OCI-M1 (cell line): ENCODE data around the gene CLASP1.

Experiments
- DNase-seq: peaks from one replicate; lab custom pipeline; 2025; lab: John Stamatoyannopoulos, UW

CLASP1 gene

GRCh38 chr2:121368836-121369235, 280.4 kb downstream of the CLASP1 start:
- DNase-seq: no peak

GRCh38 chr2:121368155-121368554, 281.1 kb downstream of the CLASP1 start:
- no peak for DNase-seq

- DNase-seq: no peak
Measured at GRCh38 chr2:121367246-121367900, 281.9 kb downstream of the CLASP1 start.

GRCh38 chr2:121366040-121366439, 283.2 kb downstream of the CLASP1 start:
- no peak for DNase-seq

GRCh38 chr2:121365061-121365460, 284.2 kb downstream of the CLASP1 start:
- no peak for DNase-seq

- DNase-seq: no peak
Measured at GRCh38 chr2:121363632-121364420, 285.4 kb downstream of the CLASP1 start.

GRCh38 chr2:121362774-121363173, 286.5 kb downstream of the CLASP1 start:
- DNase-seq: no peak

GRCh38 chr2:121362226-121362625, 287.0 kb downstream of the CLASP1 start:
- no peak for DNase-seq

GRCh38 chr2:121360566-121361300, 288.5 kb downstream of the CLASP1 start:
- DNase-seq: no peak

GRCh38 chr2:121359716-121360565, 289.3 kb downstream of the CLASP1 start:
- no peak for DNase-seq

- DNase-seq: no peak
Measured at GRCh38 chr2:121359170-121359569, 290.1 kb downstream of the CLASP1 start.

- no peak for DNase-seq
Measured at GRCh38 chr2:121358291-121358690, 291.0 kb downstream of the CLASP1 start.

- DNase-seq: peak; percentile 85
Measured at GRCh38 chr2:121356058-121356640, 293.1 kb downstream of the CLASP1 start.

GRCh38 chr2:121355488-121355887, 293.8 kb downstream of the CLASP1 start:
- DNase-seq: no peak

GRCh38 chr2:121351521-121352318, 297.5 kb downstream of the CLASP1 start:
- no peak for DNase-seq

- no peak for DNase-seq
Measured at GRCh38 chr2:121350890-121351289, 298.4 kb downstream of the CLASP1 start.

GRCh38 chr2:121350402-121350775, 298.9 kb downstream of the CLASP1 start:
- DNase-seq: no peak

GRCh38 chr2:121349721-121350401, 299.4 kb downstream of the CLASP1 start:
- DNase-seq: no peak

- no peak for DNase-seq
Measured at GRCh38 chr2:121348128-121348740, 301.0 kb downstream of the CLASP1 start.

GRCh38 chr2:121346859-121347258, 302.4 kb downstream of the CLASP1 start:
- no peak for DNase-seq
